ENCODE results near the gene FOXP1.
"Not testable (repeated sequence)": the region's sequence is repeated elsewhere in the genome, so short reads cannot be mapped to it uniquely, and the experiment has no call there.

The FOXP1 gene

DNA sequence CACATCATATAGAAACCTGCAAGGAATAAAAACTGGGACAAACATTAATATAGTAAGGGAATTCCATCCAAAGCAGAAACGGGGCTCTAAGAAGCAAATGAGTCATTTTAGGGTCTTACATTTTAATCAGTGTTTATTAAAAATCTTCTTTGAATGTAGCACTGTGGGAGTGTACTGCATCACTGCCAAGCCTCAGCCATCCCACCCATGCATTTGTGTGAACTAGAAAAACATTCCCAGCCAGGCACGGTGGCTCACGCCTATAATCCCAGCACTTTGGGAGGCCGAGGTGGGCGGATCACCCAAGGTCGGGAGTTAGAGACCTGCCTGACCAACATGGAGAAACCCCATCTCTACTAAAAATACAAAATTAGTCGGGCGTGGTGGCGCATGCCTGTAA is 57.1 kb downstream of the FOXP1 start:
- not testable (repeated sequence) for DNase-seq

DNA sequence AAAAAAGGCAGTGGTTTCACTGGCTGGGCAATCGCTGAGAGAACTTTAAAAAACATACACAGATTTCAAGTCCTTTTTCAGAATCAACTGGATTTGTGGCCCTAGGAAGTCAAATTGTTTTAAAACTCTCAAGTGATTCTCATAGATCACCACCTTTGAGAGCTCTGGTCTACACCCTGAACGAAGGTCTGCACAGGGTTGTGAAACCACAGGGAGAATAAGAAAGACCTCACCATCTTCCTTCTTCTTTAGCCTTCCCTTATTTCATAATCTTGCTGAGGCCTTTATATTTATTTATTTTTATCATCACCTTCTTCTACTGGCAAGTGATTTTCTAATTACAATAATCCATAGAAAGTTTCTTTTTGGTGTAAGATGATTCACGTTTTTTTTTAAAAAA is 58.1 kb downstream of the FOXP1 start:
- DNase-seq, result no peak

DNA sequence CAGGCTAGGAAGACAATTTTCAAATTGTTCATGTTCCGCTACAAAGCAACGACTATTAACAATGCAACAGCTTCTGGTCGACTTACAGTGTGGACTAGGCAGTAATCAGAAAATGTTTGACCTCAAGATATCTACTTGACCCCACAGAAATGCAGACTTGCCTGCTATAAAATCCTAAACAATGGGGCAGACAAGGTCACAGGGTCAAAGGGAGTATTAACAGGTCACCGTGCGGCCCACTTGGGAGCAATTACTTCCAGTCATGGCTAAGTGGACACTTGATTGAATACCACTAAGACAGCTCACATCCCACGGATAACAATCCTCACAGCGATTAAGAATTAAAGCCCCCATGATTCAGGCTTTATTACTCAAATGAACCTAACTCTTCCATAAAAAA is 58.9 kb downstream of the FOXP1 start:
- DNase-seq, result no peak

DNA sequence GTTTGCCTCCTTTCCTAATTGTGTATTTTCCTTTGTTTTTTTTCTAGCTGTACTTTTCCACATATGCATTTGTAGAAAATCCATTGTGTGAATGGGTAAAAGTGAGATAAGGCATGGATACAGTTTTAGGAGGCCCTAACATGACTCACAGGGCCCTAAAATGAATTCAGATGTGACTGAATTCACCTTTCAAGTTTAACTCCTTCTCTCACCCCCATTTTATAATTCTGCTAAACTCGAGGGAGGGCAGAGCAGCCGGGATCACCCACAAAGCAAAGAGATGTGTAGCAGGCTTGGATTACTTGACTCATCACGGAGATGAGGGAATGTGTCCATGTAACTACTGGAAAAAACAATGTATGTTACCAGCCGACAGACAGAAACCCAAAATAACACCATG is 59.9 kb downstream of the FOXP1 start:
- no peak for DNase-seq

DNA sequence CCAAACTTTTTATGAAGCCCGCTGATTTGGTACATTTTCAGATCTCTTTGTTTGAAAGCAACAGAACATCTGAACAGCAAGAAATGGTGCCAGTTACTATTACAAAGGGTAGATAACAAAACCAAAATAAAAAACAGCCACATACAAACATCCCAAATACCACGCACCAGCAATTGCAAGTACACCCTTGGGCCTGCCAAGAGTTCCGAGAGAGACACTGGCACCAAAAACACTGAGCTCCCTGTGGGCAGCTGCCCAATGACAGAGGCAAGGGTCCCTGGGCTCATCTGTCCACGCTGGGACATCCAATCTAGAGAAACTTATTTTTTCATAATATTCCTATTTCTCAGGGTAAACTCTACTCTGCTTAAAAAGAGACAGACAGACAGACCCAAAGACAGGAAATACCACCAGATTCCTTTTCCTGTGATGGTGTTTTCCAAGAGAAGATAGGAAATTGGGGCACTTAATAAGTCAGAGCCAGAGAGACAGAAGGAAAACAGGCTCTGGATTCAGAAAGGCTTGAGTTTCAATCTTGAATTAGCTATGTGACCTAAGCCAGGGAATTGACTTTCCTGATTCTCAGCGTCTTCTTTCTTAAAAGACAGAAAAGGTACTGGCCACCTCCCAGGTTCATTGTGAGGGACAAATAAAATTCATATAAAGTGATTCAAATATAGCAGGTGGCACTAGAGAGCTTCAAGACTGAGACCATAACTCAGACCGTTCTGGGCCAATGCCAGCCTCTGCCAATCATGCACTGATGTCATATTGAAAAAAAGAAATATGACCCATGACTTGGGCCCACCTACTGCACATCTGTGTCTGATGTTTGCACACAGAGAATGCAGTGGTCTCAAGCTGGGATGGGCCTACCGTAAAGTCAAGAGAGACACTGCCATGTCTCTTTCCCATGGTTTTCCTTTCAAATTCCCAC is 61.3 kb downstream of the FOXP1 start:
- no peak for DNase-seq

DNA sequence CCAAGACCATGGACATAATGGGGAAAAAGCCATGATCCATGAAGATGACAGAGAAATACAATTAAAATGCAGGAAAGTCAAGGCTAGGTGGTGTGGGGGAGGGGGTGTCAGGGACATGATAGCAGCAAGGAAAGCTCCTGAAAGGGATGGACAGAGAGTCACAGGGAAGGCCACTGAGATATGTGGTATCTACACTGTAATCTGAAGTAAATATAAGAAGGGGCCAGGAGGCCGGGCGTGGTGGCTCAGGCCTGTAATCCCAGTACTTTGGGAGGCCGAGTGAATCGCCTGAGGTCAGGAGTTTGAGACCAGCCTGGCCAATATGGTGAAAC is 62.5 kb downstream of the FOXP1 start:
- DNase-seq, result no peak

DNA sequence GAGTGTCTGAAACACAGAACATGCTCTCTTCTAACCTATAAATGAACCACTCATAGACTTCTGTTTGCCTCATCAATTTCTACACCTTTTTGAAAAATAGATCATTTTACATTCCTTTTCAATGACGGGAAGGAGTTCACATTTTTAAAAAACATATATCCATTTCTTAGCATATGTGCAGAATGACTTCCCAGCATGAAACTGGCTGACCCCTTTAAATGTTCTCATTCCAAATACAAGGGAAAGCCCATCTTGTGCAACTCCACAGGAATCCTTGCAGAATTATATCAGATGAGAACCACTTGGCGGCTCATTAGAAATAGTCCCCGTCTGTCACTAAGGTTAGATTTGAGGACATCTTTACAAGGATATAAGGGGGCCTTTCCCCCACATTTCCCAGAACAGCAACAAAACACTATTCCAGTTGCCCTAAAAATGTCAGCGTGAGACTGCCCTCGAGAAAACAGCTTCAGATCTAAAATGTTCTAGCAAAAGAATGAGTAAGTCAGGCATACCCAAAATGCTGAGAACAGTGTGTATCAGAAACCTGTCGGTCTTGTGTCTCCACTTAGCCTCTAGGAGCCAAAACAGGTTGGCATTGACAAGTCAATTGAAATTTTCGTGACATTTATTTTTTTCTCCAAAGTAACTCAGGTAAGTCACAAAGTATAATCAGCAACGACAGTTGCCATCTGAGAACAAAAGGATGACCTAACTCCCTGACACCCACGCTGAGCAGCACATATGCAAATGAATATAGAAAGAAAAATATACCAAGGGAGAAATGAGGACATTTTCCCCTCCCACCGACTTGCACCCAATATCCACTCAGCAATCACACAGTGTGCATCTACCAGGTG is 63.1 kb downstream of the FOXP1 start:
- DNase-seq, result no peak

DNA sequence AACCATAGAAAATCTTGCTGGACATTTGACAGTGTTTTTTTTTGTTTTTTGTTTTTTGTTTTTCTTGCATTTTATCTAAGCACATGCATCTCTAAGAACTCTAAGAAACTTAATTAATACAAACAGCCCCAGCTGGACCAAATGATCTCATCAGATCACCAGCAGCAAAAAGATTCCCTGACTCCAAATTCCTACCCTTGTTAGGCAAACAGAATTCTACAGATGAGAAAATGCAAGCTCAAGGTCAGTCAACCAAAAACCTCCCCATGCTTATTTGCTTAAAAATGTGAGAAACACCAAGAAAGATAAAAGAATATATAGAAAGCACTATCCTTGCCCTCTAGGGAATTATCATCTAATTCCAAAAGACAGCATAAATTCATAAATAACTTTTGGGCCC is 65.4 kb downstream of the FOXP1 start:
- DNase-seq, result no peak

DNA sequence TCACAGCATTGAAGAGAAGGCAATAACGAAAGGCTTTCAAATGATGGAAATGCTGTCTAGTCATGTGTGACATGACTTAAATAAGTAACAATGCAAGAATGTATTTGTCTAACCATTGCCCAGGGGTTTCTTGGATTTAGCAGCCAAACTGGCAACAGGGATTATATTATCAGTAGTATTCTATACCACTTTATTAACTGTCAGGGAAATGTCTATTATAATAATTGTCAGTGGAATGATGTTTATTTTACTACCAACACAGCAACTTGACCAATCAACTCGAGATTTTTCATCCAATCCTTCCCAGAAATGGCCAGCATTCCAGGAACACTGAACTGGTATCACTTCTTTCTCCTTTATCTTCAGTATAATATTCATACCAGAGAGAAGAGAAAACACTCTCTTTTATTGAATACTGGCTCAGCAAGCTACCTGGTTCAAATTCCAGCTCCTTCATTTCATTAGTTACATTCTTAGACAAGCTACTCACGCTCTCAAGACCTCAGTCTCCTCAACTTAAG is 66.2 kb downstream of the FOXP1 start:
- no peak for DNase-seq

DNA sequence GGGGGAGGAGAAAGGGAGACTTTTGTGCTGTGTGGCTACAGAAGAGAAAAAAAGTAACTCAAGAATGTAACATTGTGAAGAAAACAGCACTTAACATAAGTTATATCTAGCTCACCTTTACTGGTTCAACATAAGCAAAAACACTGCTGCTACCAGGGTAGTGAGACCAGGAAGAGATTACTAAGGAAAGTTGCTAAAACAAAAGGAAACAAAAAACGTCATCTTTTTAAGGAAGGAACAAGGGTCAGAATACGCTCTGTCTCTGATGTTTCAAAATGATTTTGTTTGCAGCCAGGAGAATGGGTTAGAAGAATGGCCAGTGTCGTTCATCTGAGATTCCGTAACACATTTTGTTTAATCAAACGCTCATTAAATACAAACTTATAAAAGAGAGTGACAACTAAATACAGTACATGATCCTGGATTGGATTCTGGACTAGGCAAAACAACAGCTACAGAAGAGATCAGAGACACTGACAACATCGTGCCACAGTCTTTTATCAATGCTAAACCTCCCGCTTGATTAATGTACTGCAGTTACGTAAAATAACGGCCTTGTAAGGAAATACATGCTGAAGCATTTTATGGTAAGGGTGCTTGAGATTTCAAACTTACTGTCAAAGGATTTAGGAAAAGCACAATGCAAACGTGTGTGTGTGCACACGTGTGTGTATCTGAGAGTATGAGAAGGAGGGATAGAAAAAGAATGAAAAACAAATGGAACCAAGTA is 67.7 kb downstream of the FOXP1 start:
- no peak for DNase-seq

DNA sequence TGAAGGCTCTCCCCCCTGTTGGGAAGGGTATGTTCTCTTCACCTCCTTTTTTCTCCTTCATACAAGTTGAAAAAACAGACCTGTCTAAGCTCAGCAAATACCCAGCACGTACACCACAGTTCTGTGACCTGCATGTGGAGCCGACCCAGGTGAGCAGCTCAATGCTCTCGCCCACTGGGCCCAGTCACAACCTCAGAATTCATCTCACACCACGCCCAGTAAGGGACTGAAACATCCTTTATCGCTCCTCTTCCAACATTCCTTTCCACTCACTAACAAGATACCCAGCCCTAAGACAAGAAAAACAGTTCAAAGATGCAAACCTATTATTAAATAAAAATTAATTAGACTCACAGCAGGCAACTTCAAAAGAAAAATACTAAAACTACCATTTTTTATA is 68.9 kb downstream of the FOXP1 start:
- DNase-seq, result no peak

DNA sequence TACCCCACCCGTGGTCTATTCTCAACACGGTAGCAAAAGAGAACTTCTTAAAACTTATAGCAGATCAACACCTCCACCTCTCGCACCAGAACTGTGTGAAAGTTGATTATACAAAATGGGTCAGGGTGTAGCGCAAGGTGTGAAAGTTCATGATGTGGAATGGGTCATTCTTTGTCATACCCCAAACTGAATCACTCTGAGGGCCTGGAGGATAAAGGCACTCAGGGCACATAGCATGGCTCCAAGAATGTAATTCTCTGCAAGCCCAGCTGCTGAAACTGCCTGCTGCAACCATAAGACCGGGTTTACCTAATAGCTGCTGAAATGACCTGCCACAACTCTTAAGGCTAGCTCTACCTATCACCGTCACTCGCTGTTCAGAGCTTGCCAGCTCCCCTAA is 70.0 kb downstream of the FOXP1 start:
- DNase-seq, result no peak

DNA sequence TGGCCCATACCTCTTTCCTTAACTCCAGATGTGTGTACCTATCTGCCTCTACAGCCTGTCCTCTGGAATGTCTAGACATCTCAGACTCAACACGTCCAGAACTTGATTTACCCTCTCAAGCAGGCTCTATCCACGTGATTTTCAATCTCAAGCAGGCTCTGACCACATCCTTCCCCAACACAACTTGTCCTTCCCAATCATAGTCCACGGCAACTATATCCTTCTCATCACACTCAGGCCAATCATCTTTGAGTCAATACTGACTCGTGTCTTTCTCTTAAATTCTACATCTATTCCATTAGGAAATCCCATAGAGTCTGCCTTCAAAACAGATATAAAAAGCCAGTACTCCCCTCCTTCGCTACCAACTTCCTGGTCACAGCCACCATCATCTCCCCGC is 70.4 kb downstream of the FOXP1 start:
- no peak for DNase-seq

DNA sequence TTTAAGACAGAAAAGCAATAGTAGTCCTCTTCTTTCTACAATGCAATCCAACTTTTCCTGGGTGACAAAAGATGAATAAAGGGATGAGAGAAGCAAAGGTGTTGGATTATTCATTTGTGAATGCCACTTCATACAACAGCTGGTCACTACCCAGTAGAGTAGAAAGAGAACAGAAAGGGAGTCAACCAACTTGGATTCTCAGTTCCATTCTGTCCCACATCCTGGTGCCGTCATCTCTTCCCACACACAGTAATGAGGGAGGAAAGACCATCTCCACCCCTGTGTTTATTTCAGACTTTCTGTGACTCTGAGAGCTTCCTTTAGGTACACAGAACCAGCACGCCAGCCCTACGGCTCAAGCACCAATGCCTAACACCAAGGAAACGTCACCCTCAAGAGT is 71.0 kb downstream of the FOXP1 start:
- no peak for DNase-seq

DNA sequence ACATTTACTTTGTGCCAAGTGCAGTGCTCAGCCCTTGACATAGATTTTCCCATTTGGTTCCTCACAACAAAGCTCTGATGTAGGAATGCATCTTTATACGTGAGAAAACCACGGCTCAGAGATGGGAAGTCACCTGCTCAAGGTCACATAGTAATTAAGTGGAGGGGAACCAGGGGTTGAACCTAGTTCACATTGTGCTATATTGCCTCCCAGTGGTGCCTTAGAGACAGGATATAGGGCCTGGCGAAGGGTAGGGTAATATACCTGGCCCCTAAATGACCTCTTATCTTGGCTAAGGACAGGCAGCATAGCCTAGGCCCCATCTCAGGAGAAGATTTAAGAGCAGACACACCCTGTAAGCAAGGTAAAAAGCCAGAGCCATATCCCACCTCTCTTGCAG is 71.5 kb downstream of the FOXP1 start:
- no peak for DNase-seq

DNA sequence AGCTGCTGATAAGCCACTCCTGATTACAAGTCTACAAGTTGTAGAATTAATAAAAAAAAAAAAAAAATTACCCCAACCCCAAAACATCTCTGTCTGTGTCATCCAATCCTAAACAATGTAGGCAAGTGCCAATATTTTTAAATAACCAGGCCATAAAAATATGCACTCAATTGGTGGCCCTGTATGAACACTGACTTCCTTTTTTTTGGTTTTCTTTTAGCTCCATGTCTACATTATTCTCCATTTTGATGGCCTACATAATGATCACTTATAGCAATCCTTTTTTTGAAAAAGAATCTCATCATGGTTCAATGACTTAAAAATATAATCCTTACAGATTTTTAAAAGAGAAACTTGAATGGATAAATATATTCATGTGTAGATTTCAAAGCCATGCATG is 72.1 kb downstream of the FOXP1 start:
- no peak for DNase-seq

DNA sequence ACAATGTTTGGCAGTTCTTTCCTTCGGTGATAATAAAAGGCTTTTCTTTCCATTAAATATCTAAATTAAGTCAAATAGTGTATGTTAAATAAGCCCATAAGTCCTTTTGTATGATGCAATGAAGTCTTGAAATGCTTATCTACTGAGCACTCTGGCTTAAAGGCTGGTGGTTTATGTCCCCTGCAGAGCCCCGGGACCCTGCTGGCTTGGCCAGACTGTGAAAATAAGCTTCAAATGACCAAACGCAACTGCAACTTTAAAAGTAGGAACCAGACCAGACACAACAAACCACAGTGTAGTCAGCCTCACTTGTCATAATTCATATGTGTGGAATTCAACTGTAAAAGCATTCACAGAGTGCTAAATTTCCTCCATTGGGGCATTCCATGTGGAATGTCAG is 72.5 kb downstream of the FOXP1 start:
- DNase-seq, result no peak

DNA sequence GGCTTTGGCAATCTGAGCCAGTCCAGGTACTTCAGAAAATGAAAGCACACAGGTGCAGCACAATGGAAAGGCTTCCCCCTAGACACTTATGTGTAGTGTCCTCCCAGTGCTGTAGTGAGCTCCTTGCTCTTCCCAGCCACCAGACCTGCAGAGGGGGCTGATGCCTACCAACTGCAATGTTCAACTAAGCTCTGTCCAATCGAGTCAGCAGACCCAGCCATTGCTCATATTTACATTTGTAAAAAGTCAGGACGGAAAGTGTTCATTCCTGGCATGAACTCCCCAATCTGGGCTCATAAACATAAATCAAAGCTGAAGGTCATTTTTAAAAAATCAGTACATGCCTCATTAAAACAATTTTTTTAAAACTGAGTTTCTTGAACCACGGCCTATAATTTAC is 73.0 kb downstream of the FOXP1 start:
- DNase-seq, result no peak

DNA sequence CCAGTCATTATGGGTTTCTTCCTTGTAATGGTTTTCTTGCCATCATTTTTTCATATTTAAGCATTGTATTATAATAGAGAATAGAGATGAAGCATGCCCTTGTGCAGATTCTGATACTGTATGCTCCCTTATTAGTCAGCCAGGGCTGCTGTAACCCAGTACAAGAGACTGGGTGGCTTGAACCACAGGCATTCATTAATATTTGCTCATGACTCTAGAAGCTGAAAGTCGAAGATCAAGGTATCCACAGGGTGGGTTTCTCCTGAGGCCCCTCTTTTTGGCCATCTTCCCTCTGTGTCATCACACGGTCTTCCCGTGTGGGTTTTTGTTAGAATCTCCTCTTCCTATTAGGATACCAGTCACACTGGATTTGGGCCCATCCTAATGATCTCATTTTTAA is 74.5 kb downstream of the FOXP1 start:
- no peak for DNase-seq

DNA sequence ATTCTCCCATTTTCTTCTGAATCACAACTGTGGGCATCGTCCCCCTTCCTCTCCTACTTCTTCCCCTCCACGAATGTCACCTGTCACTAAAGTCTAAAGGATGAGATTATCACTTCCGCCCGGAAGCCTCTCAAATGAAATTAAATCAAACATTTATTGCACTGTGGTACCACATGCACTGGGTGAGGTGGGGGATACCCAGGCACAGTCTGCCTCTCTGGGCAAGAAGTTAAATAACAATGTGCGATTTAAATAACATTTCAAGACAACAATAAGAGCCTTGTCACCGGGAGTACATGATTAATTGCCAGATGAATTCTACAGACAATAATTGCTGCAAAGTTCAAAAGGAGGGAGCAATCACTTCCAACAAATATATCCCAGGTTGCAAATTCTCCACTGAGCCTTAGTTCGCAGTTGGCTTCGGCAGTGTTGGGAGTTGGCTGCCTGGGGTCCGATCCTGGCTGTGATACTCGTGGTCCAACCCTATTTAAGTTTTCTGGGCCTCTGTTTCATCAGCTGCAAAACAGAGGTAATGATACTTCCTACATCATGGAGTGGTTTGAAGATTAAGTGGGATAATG is 77.7 kb downstream of the FOXP1 start:
- no peak for DNase-seq

DNA sequence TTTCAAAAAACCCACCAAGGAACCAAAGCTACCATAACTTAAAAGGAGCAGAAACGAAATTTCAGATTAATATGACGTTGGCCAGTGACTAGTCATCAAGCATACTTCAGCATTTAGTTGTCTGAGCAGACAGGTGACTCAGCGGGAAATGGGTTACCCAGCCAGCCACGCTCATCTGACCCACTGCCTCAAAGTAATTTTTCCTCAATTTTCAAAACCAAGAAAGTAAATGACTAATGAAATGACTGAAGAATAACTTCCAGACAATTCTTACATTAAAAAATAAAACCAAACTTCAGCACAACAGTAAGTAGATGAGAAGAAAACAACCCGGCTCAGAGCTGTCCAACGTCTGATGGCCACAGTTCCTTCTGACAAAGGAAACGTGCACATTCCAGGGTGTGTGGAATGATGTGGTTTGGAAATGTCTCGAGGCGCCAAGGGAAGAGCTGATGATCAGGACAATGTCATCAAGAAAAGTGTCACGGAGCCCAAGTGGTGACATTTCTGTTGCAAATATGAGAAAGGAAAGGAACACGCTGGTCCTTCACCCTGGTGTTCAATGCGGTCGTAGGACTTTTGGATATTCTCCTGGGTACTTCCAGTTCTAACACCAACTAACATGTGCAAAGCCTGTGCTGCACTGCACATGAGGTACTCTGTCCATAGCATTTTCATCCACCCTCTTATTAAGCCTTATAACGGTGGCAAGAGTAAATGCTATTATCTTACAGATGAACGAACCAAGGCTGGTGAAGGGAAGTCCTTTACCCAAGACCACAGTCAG is 79.1 kb downstream of the FOXP1 start:
- DNase-seq, result no peak
